SK-N-SH (cell line): ENCODE results near the gene SLC9C1. TPM values are rescaled to one million over a fixed set of nuclear protein-coding genes. Genes with fewer than 3 reads are reported as not detected.

Experiments
- CTCF ChIA-PET: fragments of 300-600, 350-600 bp; formaldehyde crosslinking; extraction: SDS; loops from one replicate; lab custom pipeline; 2021; lab: Yijun Ruan, JAX
- POLR2A ChIA-PET: fragments of 350-600 bp; sonication (Branson Sonifier 250); formaldehyde crosslinking; extraction: SDS; loops from one replicate; lab custom pipeline; 2020; ENCODE audit warnings: antibody characterized with exemption, inconsistent platforms; lab: Yijun Ruan, JAX
- DNase-seq: peaks from one replicate; pipeline ENCODE4 v3.0.0; 2012
- H2AFZ ChIP-seq: fragments of 200-600 bp; sonication (generic); 2 replicates; pipeline ENCODE4 v1.8.1; 2016; ENCODE audit warnings: antibody characterized with exemption, mild to moderate bottlenecking, low read depth
- H3F3A ChIP-seq: fragments of 200-600 bp; sonication (generic); replicated peaks from 2 replicates; pipeline ENCODE3; 2016; ENCODE audit warnings: antibody characterized with exemption, mild to moderate bottlenecking; ENCODE audit not compliant: insufficient read depth
- H3K27ac ChIP-seq, 2 experiments: fragments of 200-500 bp in 1 of 2; fragments of 200-600 bp in 1 of 2; sonication (Bioruptor generic) in 1 of 2; sonication (generic), shearing (Covaris generic) in 1 of 2; 2 replicates each; pipeline versions ENCODE4 v1.5.1 to v1.6.1; 2014 to 2016; ENCODE audit warnings: low read depth in 2 of 2, inconsistent platforms in 1 of 2, low read length in 1 of 2, mild to moderate bottlenecking in 1 of 2, mixed read lengths in 1 of 2
- H3K27me3 ChIP-seq: fragments of 200-600 bp; sonication (generic), shearing (Covaris generic); 2 replicates; pipeline ENCODE4 v1.6.1; 2016; ENCODE audit warnings: mixed run types; ENCODE audit not compliant: insufficient read depth
- H3K36me3 ChIP-seq, 2 experiments: fragments of 200-500 bp in 1 of 2; fragments of 200-600 bp in 1 of 2; sonication (Bioruptor generic) in 1 of 2; sonication (generic) in 1 of 2; replicated peaks in 1 of 2; 2 replicates each; pipeline versions ENCODE3 to v1.5.1; 2014 to 2016; ENCODE audit warnings: low read length in 1 of 2, mild to moderate bottlenecking in 1 of 2; ENCODE audit not compliant: insufficient read depth in 2 of 2, control insufficient read depth in 1 of 2
- H3K4me1 ChIP-seq, 2 experiments: fragments of 200-500 bp in 1 of 2; fragments of 200-600 bp in 1 of 2; sonication (Bioruptor generic) in 1 of 2; sonication (generic), shearing (Covaris generic) in 1 of 2; 2 replicates each; pipeline versions ENCODE4 v1.5.1 to v1.6.1; 2014 to 2016; ENCODE audit warnings: low read depth in 1 of 2, low read length in 1 of 2, mixed run types in 1 of 2; ENCODE audit not compliant: insufficient read depth in 2 of 2, control insufficient read depth in 1 of 2
- H3K4me2 ChIP-seq: fragments of 200-600 bp; sonication (generic), shearing (Covaris generic); 2 replicates; pipeline ENCODE4 v1.6.1; 2017; ENCODE audit warnings: mixed run types
- H3K4me3 ChIP-seq, 2 experiments: fragments of 200-500 bp in 1 of 2; fragments of 200-600 bp in 1 of 2; sonication (Bioruptor generic) in 1 of 2; sonication (generic), shearing (Covaris generic) in 1 of 2; 2 replicates each; pipeline versions ENCODE4 v1.5.1 to v1.8.1; 2014 to 2016; ENCODE audit warnings: low read depth in 2 of 2, inconsistent platforms in 1 of 2, low read length in 1 of 2, mild to moderate bottlenecking in 1 of 2, mixed read lengths in 1 of 2, moderate library complexity in 1 of 2
- H3K79me2 ChIP-seq: fragments of 200-600 bp; sonication (generic); 2 replicates; pipeline ENCODE4 v1.8.1; 2017; ENCODE audit warnings: mild to moderate bottlenecking; ENCODE audit not compliant: insufficient read depth
- H3K9ac ChIP-seq: fragments of 200-600 bp; sonication (generic); 2 replicates; pipeline ENCODE4 v1.6.1; 2017; ENCODE audit warnings: mixed run types
- H3K9me2 ChIP-seq: fragments of 200-600 bp; sonication (generic); 2 replicates; pipeline ENCODE4 v1.6.1; 2017; ENCODE audit warnings: mixed run types
- H3K9me3 ChIP-seq: fragments of 200-600 bp; sonication (generic); 2 replicates; pipeline ENCODE4 v1.6.1; 2017; ENCODE audit warnings: mixed run types, mild to moderate bottlenecking, moderate library complexity
- H4K20me1 ChIP-seq: fragments of 200-600 bp; sonication (generic); 2 replicates; pipeline ENCODE4 v1.6.1; 2017; ENCODE audit warnings: mild to moderate bottlenecking, mixed run types; ENCODE audit not compliant: insufficient read depth
- ELF1 ChIP-seq: IDR thresholded peaks from 2 replicates; pipeline ENCODE4 v1.4.0; 2012
- EP300 ChIP-seq, 2 experiments: IDR thresholded peaks; 2 replicates each; pipeline versions ENCODE4 v1.4.0 to v1.6.1; 2012; ENCODE audit warnings: borderline replicate concordance in 1 of 2, low read depth in 1 of 2, low read length in 1 of 2
- GATA2 ChIP-seq: sonication (generic); formaldehyde crosslinking; IDR thresholded peaks from 2 replicates; pipeline ENCODE4 v1.5.0; 2020; ENCODE audit warnings: mild to moderate bottlenecking, missing genetic modification reagents
- MXI1 ChIP-seq: IDR thresholded peaks from 2 replicates; pipeline ENCODE4 v1.6.1; 2012; ENCODE audit warnings: mild to moderate bottlenecking, low read depth, low read length, improper control_type of control experiment
- RAD21 ChIP-seq: IDR thresholded peaks from 2 replicates; pipeline ENCODE4 v1.6.1; 2012; ENCODE audit warnings: mild to moderate bottlenecking, low read length
- RCOR1 ChIP-seq: fragments of 150-350 bp; IDR thresholded peaks from 2 replicates; pipeline ENCODE4 v1.6.1; 2017; ENCODE audit warnings: antibody characterized with exemption, low read length
- TEAD4 ChIP-seq: IDR thresholded peaks from 2 replicates; pipeline ENCODE4 v1.4.0; 2012; ENCODE audit warnings: mild to moderate bottlenecking, borderline replicate concordance; ENCODE audit not compliant: insufficient read depth
- USF1 ChIP-seq: IDR thresholded peaks from 2 replicates; pipeline ENCODE4 v1.4.0; 2012; ENCODE audit warnings: low read depth, borderline replicate concordance
- WGBS: methylation state at CpG from one replicate; pipeline ENCODE4 v1.1.6; 2017; ENCODE audit warnings: low lambda C conversion rate; 5-methylcytosine and 5-hydroxymethylcytosine counted together
- polyA plus RNA-seq, 3 experiments: library from polyadenylated mRNA; depleted of rRNA; stranded (reverse); fragments of >200 nt; gene quantifications; 2 replicates each; pipeline ENCODE4 v1.2.3, GENCODE V29; 2012
- TF ChIP-seq, protein P1 (sequence below): fragments of 150-350 bp; IDR thresholded peaks from 2 replicates; pipeline ENCODE4 v1.6.1; 2016; ENCODE audit warnings: mild to moderate bottlenecking, low read depth, low read length

The SLC9C1 gene
- polyA plus RNA-seq, 1 of the 3 experiments (the other 2 are of a cell fraction), result not detected

DNA sequence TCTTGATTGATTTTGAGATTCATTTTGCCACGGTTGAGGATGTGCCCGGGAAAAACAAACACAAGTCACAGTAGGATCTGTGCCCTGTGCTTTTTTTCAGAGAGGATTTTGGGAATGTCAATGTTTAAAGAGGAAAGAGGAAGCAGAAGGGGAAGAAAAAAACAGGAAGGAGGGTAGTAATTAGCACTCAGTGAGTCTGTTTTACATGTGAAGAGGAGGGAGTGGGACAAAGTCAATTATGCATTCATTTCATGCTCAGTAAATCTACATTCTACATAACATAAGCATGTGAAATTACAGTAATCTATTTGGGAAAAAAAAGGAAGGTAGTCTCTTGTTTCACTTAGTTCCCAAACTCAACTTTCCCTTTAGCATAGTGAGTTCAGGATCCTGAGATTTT is 20.6 kb upstream of the SLC9C1 start:
- CTCF ChIA-PET, result interaction anchor here (2.4 kb wide), 2 partner anchors 21 to 205 kb away, joined by 8 to 9 read pairs; partner anchors contain the start of gene SLC9C1
- Histone ChIP-seq H3K27ac (no peak overlapping the region), H3K9ac (no peak overlapping the region), H3K36me3 (peaks cover 0 to 4% of the 10 kb centered on the region in 2 experiments), H3K9me3 (0 out of 2 replicates have a peak, but pooled peaks cover 3% of the 10 kb centered on the region), H3K4me1 (no peaks in the 10 kb centered on the region; a peak in 1 of 4 replicates), H3K4me3 (no peak overlapping the region), H3K4me2 (no peak overlapping the region), H3K27me3 (no peaks in the 10 kb centered on the region), H3K9me2 (no peaks in the 10 kb centered on the region), H2AFZ (no peak overlapping the region), H4K20me1 (no peaks in the 10 kb centered on the region), H3F3A (no peaks in the 10 kb centered on the region), H3K79me2 (no peaks in the 10 kb centered on the region)
- no peak for TF ChIP-seq USF1
- WGBS, result 60% methylated on average over 2 of the region's 2 CpGs
- no peak for DNase-seq
- POLR2A ChIA-PET, result no interaction called here

DNA sequence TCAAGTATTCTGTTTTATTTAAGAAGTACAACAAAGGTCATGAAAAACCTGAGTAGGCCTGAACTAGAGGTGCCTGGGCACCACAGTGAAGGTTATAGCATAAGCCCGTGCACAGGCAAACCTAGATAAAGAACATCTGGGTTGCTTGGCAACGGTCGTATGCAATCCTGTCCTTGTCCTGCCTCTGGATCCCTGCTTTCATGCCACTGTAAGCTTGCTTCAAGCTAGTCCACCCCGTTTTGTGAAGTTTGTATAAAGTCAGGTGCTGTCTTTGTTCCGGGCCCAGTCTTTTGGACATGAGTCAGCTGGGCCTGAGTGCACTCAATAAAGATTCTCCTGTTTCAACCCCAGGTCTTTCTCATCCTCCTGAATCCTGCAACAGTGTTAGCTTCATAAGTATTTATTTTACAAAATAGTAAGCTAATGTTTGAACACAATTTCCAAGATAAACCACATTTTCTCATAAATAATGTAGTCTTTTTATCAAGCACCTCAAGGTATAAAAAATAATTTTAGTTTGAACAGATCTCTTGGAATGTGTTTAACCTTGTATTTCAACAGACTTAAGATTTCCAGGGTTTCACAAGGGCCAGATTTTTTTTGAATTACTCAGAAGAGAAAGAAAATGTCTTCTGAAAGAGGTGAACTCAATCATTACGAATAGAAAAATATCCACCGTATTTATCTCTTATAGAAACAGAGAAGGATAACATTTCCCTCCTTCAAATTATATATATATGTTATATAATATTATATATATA is 14.3 kb upstream of the SLC9C1 start:
- no peak overlapping the region for H3K4me3 ChIP-seq
- no peaks in the 10 kb centered on the region for H3K27me3 ChIP-seq
- H3K9me2 ChIP-seq, result no peaks in the 10 kb centered on the region
- 45% methylated on average over 7 of the region's 7 CpGs for WGBS
- ChIA-PET CTCF (interaction anchor here (1.0 to 2.5 kb wide), 3 partner anchors 14 to 212 kb away, joined by 3 to 9 read pairs (median 3); no protein-coding TSS in a partner anchor), POLR2A (interaction anchor here (0.9 to 1.8 kb wide), 2 partner anchors 13 to 25 kb away, joined by 3 to 20 read pairs; partner anchors contain the start of gene CD200)
- no peaks in the 10 kb centered on the region for H3K9me3 ChIP-seq
- H2AFZ ChIP-seq, result 0 out of 2 replicates have a peak overlapping the region, but pooled peaks have one; percentile 63
- no peaks in the 10 kb centered on the region for H3K79me2 ChIP-seq
- peak; percentile 62 for DNase-seq
- peak in 1 of 2 experiments; percentile 30; a peak in 1 of 4 replicates for TF ChIP-seq EP300 (IDR thresholded peaks at IDR 0.05; ENCODE audit: borderline replicate concordance in 1 of 2, low read depth in 1 of 2, low read length in 1 of 2)
- peak; percentile 63 for TF ChIP-seq GATA2 (CRISPR knock-in tag)
- TF ChIP-seq TEAD4, result no peak
- peak; percentile 68 for TF ChIP-seq MXI1
- TF ChIP-seq, protein P1, sequence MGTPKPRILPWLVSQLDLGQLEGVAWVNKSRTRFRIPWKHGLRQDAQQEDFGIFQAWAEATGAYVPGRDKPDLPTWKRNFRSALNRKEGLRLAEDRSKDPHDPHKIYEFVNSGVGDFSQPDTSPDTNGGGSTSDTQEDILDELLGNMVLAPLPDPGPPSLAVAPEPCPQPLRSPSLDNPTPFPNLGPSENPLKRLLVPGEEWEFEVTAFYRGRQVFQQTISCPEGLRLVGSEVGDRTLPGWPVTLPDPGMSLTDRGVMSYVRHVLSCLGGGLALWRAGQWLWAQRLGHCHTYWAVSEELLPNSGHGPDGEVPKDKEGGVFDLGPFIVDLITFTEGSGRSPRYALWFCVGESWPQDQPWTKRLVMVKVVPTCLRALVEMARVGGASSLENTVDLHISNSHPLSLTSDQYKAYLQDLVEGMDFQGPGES, result no peak
- no peak for TF ChIP-seq ELF1
- TF ChIP-seq RAD21, result 0 out of 2 replicates have a peak, but pooled peaks have one; percentile 11
- TF ChIP-seq RCOR1, result peak; percentile 28; the same call in 1 of the 2 replicates
- H3F3A ChIP-seq, result no peaks in the 10 kb centered on the region
- no peaks in the 10 kb centered on the region for H4K20me1 ChIP-seq
- no peak overlapping the region for H3K9ac ChIP-seq
- peaks cover 0 to 22% of the 10 kb centered on the region in 2 experiments; a peak in 2 of 4 replicates for H3K4me1 ChIP-seq
- no peaks in the 10 kb centered on the region for H3K36me3 ChIP-seq
- no peak overlapping the region for H3K4me2 ChIP-seq
- peak overlapping the region in 1 of 2 experiments; percentile 88; a peak in 2 of 4 replicates for H3K27ac ChIP-seq
